ENCODE data around the gene COL8A2.

Gene COL8A2

DNA sequence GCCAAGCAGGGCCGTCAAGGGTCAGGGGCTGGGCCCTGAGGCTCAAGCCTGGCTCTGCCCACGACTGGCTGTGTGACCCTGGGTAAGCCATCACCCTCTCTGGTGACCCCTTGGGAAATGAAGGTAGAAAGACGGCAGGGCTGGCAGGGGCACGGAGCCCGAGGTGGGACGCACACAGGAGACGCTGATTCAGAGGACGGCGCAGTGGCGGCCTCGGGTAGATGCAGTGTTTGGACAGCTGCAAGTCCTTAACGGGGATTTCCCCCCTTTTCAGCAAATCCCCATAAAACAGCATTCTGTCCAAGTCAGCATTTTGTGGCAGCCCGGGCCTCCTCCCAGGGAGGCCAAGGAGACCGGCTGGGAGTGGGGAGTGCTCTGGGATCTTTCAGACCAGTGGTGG, 16.7 kb downstream of the COL8A2 start:
- no peak for DNase-seq

DNA sequence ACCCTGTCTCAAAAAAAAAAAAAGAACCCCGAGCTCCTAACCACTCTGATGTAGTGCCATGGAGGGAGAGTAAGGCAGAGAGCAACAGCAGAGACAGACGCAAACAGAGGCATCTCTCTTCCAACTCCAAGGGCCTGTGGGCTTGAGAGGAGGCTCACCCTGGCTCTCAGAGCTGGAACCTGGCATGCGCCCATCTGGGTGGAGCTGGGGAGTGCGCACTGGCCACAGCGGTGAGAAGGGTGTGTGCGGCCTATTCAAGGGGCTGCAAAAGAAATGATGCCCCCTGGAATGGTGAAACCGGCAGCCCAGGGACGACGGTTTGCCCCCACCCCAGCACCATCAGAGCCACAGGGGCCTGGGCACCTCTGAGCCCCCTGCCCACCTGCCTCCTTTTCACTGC, 17.6 kb downstream of the COL8A2 start:
- DNase-seq, result no peak

DNA sequence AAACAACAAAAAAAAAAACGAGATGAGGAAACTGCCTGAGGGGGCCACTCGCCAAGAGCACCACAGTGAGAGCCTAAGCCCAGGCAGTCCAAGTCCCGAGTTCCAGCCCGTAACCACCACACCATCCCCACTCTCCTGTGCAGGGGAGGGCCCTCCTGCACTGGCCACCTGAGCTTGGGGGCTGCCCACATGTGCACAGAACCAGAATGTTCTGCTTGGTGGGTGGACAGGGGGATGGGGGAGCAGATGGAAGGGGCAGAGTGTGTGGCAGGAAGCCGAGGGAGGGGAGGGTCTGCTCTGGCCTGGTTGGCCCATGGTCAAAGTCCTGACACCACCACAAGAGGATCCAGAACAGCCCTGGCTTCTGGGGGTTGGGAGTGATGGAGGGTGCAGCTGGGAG, 18.8 kb downstream of the COL8A2 start:
- DNase-seq, result no peak

- DNase-seq, result no peak
Observed at GRCh38 chr1:36101546-36101945, 23.5 kb downstream of the COL8A2 start.

GRCh38 chr1:36100376-36100775, 24.6 kb downstream of the COL8A2 start:
- no peak for DNase-seq

DNA sequence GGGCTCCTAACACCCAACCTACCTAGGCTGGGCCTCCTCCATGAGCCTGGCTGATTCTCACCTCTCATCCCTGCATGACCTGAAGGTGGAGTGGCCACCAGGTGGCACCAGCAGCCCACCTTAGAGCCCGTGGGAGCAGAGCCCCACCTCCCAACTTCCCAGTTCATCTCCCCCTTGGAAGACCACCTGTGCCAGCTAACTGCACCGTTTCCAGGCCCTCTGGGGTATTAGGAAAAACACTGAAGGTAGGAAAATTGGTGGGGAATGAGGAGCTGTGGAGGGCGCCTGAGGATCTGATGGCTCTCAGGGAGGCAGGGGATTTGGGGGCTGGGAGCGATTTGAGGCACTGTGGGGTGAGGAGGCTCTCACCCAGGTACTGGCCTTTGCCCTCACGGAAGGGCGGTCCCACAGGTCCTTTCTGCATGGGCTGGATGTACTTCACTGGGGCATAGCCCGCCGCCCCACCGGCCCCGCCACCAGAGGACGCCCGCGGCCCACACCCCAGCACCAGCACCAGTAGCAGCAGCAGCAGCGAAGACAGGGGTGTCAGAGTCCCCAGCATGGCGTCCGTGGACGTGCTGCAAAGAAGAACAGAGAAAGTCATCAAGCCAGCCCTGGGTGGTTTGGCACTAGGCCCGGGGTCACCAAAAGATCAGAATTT, 25.2 kb downstream of the COL8A2 start:
- DNase-seq, result peak; percentile 71

DNA sequence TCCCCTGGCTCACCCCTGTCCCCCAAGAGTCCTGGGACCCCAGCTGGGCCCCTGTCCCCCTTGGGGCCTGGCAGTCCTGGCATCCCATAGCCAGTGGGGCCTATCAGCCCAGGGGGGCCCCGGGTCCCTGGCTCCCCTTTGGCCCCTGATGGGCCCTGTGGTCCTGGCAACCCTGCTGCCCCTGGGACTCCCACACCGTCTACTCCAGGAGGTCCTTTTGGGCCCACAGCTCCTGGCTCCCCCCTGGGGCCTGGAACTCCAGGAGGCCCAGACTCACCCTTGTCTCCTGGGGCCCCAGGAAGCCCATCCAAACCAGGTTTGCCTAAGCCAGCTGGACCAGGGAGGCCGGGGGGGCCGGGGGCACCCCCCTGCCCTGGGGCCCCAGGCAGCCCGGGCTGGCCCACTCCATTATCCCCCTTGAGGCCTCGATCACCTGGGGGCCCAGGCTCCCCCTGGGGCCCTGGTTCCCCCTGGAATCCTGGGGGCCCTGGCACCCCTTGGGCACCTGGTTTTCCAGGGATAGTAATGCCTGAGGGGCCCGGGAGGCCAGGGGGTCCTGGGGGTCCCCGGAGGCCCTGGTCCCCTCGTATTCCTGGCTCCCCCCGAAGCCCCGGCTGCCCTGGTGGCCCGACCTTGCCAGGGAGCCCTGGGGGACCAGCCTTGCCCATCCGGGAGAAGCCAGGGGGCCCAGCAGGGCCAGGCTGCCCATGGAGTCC, 26.2 kb downstream of the COL8A2 start:
- no peak for DNase-seq

- no peak for DNase-seq
Observed at GRCh38 chr1:36097693-36098585, 27.1 kb downstream of the COL8A2 start.

DNA sequence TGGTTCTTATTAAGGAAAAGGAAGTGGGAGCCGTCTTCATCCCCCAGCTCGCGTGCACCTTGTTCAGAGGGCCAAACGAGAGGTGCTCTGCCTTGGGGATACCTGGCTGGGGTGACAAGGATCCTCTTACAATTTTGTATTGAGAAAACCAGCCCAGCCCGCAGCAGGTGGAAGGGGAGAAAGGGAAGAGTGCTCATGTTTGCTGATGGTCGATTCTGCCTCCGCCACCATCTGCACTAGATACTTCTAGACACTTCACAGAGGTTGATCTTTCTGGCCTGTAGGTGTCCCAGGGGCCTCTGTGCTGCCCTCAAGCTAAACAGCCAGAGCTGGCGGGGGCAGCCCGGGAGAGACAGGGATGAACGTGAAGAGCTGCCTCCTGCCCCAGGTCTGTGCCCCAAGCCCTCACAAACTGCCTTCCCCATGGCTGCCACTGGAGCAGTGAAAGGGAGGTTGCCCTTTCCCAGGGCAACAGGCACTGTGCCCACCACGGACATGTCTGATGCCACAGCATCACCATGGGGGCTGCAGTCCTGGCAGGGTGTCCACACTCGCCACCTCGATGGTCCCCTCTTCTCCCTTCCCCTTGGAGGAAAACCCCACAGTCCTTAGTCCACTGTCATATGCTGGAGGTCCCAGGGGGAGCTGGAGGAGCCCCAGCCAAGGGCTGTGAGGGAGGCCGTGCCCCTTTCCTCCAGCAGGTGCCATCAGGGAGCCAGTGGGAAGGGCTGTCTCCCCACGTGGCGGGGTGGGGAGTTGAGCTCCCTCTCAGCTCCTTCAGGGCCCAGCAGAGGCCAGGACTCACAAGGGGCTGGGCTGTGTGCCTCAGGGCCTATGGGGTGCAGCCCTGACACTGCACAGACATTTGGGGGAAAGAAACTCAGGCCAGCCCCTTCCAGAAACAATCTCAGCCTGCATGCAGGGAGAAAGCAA, 28.3 kb downstream of the COL8A2 start:
- DNase-seq, result no peak

DNA sequence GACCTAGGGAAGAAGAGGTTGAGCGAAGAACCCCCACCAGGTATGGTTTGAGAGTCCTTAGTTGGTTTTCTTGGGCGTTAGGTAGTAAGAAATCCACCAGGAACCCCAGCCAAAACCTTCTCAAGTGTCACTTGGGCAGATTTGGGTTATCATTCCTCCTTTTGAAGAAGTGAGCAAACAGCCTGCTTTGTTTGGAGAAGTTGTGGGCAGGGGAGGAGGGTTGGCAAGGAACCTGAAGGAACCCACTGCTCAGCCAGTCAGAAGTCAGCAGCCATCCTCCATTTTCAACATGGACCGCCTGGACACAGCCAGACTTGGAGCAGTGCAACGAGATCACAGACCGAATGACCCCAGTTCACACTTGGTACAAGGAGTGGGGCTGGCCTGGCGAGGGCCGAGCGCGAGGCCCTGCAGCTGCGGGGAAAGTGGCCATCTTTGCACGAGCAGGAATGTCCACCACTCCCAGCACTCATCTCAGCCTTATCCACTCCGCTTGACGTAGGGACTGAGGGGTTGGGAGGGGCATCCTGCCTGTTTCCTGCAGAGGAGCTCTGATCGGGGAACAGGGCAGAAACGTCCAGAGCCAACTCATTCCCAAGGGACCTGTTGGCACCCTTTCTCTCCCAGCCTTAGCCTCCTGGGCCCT, 29.1 kb downstream of the COL8A2 start:
- DNase-seq, result peak; percentile 42

DNA sequence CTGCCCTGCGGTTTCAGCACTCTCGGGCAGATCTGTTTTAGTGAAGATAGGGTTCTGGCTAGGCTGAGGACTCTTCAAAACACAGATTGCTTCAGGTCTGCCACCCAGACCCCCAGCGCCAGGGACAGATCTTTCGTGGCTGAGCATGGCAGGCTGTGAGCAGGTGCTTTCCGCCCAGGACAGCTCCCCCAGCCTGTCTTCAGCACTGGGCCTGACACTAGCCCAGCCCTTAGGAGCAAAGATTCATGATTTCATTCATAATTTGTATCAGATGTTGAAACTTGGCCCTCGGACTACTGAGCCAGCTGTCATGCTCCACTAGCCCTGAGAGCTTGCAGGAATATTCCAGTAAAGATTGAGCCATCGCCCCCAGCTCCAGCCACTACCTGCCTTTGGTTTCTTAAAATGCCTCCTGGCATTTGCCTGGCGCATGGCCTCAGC, 30.4 kb downstream of the COL8A2 start:
- no peak for DNase-seq

GRCh38 chr1:36093929-36094328, 31.1 kb downstream of the COL8A2 start:
- DNase-seq, result no peak

GRCh38 chr1:36093226-36093625, 31.8 kb downstream of the COL8A2 start:
- no peak for DNase-seq

- no peak for DNase-seq
Observed at GRCh38 chr1:36092798-36093185, 32.2 kb downstream of the COL8A2 start.

- no peak for DNase-seq
Observed at GRCh38 chr1:36092166-36092797, 32.7 kb downstream of the COL8A2 start.

DNA sequence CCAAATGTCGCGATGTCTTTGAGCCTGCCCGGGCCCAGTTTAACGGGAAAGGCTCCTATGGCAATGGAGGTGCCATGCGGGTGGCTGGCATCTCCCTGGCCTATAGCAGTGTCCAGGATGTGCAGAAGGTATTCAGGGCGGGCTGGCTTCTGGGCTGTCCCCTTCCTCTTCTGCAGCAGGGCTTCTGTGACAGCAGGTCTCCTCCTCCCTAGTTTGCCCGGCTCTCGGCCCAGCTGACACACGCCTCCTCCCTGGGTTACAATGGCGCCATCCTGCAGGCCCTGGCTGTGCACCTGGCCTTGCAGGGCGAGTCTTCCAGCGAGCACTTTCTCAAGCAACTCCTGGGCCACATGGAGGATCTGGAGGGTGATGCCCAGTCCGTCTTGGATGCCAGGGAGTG, 33.3 kb downstream of the COL8A2 start:
- no peak for DNase-seq

- no peak for DNase-seq
Observed at GRCh38 chr1:36091141-36091540, 33.9 kb downstream of the COL8A2 start.

DNA sequence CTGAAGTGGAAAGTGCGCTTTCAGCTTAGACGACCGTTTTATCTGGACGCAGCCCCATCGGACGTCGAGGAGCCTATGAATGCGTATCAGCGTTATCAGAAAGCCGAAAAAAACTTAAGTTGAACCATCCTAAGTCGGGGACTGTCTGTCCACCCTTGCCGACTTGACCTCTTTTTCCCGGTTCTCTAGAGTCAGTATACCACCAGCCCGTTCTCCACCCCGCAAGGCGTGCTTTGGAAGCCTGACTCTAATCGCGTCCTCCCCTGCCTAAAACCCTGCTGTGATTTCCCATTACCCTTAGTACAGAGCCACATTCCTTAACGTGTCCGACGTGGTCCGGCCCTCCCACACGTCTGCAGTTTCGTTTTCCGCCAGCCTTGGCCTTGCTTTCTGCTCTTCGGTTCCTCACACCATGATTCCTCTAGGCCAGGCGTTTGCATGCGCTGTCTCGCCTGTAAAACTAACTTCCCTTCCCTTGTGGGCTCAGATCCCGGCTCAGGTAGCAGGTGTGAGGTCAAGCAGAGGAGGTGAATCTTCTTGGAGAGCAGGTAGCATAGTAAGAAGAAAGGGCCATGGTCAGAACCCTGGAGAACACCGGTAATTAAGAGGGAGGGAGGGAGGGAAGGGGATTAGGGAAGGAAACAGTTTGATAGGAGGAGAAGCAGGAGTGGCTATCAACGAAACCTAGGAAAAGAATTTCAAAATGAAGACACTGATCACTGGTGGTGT, 35.5 kb downstream of the COL8A2 start:
- DNase-seq, result no peak

DNA sequence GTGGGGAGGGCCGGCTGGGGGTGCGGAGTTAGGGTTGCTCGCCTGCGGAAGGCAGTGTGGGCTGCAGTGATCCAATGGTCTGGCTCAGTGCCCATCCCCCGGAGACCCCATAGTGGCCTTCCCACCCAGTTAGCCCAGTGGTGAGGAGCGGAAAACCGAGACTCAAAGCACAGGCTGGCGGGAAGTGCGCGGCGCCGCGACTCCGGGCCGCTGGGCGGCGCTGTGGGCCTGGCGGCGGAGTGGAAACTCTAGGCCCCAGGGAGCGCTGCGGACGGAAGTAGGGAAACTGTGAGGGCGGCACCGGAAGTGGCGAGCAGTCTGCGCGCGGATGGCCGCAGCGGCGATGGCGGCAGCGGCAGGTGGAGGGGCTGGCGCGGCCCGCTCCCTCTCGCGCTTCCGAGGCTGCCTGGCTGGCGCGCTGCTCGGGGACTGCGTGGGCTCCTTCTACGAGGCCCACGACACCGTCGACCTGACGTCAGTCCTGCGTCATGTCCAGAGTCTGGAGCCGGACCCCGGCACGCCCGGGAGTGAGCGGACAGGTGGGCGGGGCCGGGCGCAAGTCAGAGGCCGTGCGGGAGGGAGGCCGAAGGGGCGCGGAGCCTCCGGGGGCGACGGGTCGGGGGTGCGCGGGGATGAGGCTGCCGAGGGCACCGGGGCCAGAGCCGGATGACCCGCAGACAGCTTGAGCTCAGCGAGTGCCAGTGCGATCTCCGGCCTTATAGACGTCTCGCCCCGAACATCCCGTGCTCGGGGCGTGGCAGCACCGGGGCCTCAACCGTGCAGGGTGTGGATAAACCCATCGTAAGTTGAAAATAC, 36.2 kb downstream of the COL8A2 start, which contains the start of gene ADPRS:
TSS of gene ADPRS (plus strand) at position 316 of the 816 bp plus-strand sequence. CDS start at position 329, 13 bp downstream.
- peak; percentile 89 for DNase-seq

GRCh38 chr1:36088265-36088576, 36.8 kb downstream of the COL8A2 start:
- DNase-seq, result no peak

Data from CD4-positive, alpha-beta T cell treated with Interleukin-15 for 1 hour (primary cell).